Embryonic facial prominence (tissue), 1 donor: ENCODE measurements around the gene GRID1.

Source experiments
- DNase-seq: peaks from one replicate; pipeline ENCODE4 v3.0.0-alpha.2; 2016; ENCODE audit errors: extremely low spot score

The GRID1 gene

DNA sequence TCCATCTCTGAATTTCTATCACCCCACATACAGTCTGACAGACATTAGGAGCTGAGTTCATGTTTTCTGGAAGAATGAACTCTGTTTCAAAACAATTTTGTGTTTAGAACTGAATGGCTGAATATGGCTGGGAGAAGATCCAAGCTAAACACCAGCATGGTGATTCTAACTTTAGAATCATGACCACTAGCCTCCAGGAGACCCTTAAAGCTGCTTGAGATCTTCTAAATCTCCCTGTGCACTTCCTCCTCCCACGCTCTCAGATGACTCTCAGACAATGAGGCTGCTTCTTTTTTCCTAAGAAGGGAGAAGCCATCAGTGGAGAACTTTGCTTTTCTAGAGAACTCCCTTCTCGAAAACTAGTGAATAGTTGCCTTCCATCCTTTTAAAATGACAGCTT, 711.2 kb downstream of the GRID1 start:
- no peak for DNase-seq

DNA sequence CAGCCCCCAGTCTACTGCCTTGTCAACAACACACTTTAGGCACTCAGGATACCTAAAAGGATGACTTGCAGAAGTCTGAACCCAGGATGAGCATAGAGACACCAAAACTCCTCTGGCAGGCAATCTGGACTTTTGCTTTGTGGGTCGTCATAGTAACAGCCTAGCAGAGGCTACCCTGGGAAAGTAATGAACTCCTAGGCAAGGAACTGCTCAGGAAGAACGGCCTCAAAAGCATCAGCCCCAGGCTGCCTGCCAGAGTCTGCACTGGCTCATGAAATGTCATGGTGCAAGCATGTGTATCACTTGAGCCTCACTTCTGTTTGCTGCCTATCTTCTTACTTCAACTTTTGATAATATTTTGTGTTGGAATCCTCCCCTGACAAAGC, 715.1 kb downstream of the GRID1 start:
- no peak for DNase-seq

DNA sequence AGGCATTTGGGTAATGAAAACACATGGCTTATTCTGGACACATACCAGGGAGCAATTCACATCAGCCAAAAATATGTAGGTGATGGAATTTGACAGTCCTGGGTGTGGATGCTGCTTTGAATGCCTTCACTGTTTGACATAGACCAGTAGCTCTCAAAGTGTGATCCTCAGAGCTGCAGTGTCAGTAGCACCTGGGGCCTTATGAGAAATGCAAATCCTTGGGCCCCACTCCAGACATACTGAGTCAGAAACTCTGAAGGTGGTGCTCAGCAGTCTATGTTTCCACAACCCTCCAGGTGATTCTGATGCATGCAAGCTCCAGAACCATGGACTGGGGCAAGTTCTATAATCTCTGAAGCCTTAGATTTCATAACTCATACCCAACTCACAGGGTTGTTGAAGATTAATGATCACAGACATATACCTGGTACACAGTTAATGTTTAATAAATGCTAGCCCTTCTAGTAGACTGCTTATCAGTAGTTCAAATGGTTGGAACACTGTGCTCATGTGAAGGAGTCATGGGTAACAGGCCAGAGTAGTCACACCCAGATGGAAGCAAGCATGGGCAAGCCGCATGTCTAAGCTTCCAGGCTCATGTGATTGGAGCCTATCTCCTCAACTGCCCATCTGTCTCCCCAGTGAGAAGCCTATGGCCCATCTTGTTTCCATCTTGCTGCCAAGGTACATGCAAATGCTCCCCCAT, 715.7 kb downstream of the GRID1 start:
- DNase-seq, result no peak

DNA sequence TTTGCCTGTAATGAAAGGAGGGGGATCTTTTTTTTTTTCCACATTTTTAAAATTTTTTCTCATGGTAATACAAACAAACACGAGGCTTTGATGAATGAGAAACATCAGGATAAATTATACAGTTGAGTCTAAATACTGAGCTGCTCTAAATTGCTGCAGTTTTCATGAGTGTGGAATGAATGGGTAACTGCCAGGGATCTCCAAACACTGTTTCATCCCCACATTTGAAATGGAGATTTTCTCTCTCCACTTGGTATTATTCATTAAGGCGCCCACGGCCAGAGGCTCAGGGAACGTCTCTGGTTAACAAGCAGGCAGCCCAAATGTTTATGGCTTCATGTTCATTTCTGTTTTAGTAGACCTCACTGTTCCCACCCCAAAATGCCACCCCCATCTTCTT, 717.1 kb downstream of the GRID1 start:
- DNase-seq, result no peak

DNA sequence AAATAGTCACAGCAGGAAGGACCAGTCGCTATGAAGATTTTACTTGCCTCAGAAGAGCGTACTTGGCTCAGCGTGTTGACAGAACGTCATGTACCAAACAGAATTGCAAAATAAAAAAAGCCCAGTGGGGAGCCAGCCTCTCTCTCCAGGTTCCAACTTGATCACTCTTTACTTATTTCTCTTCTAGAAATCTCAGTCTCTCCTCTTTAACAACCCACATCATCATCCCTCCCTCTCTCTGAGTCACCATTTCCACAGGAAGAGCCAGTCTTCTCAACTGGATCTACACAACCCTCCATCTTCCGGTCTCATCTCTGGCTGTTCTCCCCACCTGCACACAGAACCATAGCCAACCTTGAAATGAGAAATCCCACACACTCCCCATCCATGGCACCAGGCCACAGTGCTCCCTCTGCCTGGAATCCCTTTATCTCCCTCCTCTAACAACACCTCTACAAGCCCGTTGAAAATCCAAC, 718.3 kb downstream of the GRID1 start:
- no peak for DNase-seq

- DNase-seq, result no peak
Observed at GRCh38 chr10:85647741-85648140, 718.9 kb downstream of the GRID1 start.

- no peak for DNase-seq
Observed at GRCh38 chr10:85645926-85646711, 720.5 kb downstream of the GRID1 start.

- no peak for DNase-seq
Observed at GRCh38 chr10:85645053-85645452, 721.5 kb downstream of the GRID1 start.

- no peak for DNase-seq
Observed at GRCh38 chr10:85643845-85644525, 722.6 kb downstream of the GRID1 start.

GRCh38 chr10:85643171-85643844, 723.3 kb downstream of the GRID1 start:
- DNase-seq, result no peak

DNA sequence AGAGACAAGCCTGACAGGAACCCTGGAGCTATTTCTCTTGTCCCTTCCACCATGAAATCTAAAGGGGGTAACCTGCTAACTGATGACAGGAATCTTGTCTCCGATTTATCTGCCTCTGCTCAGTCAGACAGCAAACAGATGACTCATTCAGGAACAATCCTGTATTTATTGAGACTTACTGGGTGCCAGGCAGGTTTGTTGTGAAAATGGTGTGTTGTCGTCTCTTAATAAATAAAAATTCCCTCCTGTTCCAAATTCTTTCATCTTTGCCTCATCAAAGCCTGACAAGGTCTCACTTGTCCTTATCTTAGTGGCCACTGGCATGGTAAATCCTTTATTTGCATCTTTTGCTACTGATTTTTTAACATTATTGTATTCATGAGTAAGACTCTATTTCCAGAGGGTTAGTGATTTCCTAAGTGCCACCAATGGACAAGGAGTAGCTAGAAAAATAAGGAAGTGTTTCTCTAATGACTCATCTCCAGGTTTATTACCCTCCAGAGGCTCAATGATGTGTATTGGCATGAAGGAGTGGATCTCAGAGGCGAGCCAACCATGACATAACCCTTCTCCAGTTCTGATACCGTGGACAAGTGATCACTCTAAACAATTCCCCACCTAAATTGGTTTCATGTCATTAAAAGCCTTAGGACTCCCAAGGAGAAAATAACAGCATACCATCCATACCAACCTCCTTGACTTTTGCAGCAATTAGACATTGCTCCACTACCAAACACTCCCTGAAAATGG, 724.0 kb downstream of the GRID1 start:
- no peak for DNase-seq

DNA sequence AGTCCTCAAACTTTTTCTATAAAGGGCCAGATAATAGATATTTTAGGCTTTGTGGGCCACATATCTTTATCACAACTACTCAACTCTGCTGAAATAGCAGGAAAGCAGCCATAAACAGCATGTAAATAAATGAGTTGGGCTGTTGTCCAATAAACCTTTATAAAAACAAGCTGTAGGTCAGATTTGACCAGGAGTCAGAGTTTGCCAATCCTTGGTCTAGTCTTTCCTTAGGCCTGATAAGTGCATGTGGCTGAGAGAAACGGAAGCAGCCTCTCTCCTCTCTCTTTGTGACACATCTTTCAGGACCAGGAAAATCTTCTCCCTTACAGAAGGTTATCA, 724.5 kb downstream of the GRID1 start:
- DNase-seq, result no peak

DNA sequence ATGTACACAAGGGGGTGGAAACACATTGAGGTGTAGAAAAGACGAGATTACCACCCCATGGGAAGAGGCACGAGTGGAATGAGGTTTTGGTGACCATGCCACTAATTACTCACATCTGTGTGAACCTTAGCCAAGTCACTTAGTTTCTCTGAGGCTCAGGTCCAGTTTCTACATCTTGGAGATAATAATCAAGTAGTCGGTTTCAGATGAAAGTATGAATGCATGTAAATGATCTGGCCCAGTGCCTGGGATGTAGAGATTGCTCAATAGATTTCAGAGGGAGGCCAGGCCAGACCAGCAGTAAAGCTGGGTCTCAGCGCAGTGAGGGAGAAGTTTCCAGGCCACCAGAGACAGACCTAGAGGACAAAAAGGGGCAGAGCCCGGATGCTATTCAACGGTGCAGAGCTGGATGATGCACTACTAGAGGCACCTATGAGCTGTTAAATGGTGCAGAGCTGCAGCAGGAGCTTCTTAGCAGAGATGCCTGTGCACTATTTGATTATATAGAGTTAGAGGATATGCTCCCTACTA, 725.1 kb downstream of the GRID1 start:
- no peak for DNase-seq

GRCh38 chr10:85638797-85639196, 727.8 kb downstream of the GRID1 start:
- no peak for DNase-seq

DNA sequence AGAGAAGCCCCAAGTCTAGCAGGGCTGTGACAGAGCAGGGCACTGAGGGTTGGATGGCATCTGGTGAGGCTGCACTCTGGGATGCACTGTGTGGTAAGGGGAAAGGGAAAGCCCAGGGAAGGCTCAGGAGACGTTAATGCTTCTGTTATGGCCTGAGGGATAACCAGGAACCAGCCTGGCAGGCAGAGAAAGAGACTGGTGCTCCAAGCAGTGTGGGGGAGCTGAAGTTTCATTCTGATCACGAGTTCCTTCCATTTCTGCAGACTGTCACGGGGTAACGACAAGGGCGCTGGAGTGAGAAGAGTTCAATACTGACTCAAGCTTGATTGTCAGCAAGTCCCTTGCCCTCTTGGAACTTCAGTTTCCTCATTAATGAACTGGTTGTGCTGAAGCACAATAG, 730.9 kb downstream of the GRID1 start:
- DNase-seq, result no peak

- no peak for DNase-seq
Observed at GRCh38 chr10:85624511-85624910, 742.1 kb downstream of the GRID1 start.

GRCh38 chr10:85623758-85624157, 742.8 kb downstream of the GRID1 start:
- DNase-seq, result no peak

GRCh38 chr10:85623342-85623741, 743.3 kb downstream of the GRID1 start:
- DNase-seq, result no peak

GRCh38 chr10:85622425-85622824, 744.2 kb downstream of the GRID1 start:
- no peak for DNase-seq

DNA sequence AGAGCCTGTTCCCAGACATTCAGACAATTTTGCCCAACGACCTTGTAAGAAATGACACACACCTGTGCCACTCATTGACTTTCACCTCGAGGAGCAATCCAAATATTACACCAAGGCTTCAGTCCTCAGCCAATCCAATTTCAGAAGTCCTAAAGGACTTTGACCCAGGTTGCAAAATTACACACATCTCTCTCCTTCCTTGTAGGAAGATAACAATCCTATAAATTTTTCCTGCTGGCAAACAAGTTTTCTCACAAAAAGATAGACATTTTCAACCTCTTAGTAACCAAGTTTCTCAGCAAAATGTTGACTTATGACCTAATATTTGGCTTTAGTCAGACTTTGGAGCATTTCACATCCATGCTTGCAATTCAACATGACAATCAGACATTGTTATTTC, 745.0 kb downstream of the GRID1 start:
- DNase-seq, result no peak

DNA sequence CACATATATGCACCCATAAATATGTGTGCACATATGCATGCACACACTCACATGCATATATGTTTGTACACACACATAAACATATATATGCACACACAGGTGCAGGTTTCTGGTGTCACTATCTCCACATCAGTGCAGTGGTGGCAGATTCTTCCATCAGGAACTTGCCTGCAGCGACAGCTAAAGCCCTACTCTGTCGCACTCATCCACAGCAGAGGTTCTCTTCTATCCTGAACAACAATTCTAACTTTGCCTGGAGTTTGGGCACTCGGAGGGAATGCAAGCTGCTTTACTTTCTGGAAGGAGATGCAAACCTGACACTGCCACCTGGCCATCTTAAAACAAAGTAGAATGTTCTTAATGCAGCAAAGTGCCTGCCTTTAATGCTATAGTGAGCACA, 745.8 kb downstream of the GRID1 start:
- no peak for DNase-seq
